ENCODE data around the gene CP.

DNA sequence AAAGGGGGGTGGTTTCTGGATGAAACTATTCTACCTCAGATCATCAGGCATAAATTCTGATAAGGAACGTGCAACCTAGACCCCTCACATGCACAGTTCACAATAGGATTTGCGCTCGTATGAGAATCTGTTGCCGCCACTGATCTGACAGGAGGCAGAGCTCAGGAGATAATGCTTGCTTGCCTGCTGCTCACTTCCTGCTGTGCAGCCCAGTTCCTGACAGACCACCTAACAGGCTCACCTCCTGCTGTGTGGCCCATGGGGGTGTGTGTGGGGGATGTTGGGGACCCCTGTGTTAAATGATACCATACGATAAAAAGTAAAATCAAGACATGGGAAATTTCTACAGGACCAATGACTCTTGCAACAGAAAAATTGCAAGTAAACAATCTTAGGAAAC, 24.0 kb downstream of the CP start:
- TF ChIP-seq GATA3 (IDR thresholded peaks at IDR 0.05; ENCODE audit: low read depth, low read length) = no peak
- no peak for TF ChIP-seq GATA2 (IDR thresholded peaks at IDR 0.05; ENCODE audit: low read depth, low read length)
